ENCODE results near the gene MRPL10.

DNA sequence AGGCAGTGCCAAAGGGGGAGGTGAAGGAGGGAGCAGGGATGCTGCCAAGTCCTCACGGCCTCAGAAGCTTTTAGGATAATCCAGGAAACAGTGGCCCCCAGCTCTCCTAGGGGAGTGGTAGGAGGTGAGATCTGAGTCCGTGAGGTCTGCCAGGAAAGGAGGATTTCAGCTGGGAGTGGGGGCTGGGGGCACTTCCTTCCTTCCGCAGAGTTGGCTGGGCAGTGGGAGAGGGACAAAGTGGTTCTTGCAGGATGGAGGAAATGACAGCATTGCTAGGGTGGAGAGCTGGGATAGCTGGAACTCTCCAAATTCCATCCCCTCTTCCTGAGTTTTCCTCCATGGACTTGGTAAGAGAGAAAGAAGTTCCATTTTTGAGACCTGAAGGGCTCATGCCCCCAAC, 24.4 kb upstream of the MRPL10 start:
- TF ChIP-seq PPARA (CRISPR knock-in tag; IDR thresholded peaks at IDR 0.05; ENCODE audit: borderline replicate concordance) (no peak), PATZ1 (CRISPR knock-in tag; IDR thresholded peaks at IDR 0.05; ENCODE audit: borderline replicate concordance) (no peak), ZNF70 (CRISPR knock-in tag; IDR thresholded peaks at IDR 0.05) (no peak), CSRNP3 (CRISPR knock-in tag; IDR thresholded peaks at IDR 0.05) (no peak), ESRRG (CRISPR knock-in tag; IDR thresholded peaks at IDR 0.05) (no peak), TCF4 (CRISPR knock-in tag; IDR thresholded peaks at IDR 0.05; ENCODE audit: borderline replicate concordance) (no peak), RARB (CRISPR knock-in tag; IDR thresholded peaks at IDR 0.05) (no peak), ISL1 (CRISPR knock-in tag; IDR thresholded peaks at IDR 0.05) (no peak)
- TF ChIP-seq, protein P1, sequence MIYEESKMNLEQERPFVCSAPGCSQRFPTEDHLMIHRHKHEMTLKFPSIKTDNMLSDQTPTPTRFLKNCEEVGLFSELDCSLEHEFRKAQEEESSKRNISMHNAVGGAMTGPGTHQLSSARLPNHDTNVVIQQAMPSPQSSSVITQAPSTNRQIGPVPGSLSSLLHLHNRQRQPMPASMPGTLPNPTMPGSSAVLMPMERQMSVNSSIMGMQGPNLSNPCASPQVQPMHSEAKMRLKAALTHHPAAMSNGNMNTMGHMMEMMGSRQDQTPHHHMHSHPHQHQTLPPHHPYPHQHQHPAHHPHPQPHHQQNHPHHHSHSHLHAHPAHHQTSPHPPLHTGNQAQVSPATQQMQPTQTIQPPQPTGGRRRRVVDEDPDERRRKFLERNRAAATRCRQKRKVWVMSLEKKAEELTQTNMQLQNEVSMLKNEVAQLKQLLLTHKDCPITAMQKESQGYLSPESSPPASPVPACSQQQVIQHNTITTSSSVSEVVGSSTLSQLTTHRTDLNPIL (CRISPR knock-in tag; IDR thresholded peaks at IDR 0.05; ENCODE audit: low read depth), result no peak
